C4-2B (cell line): ENCODE data around the gene CASZ1.

Experiments used
- H3K27ac ChIP-seq: fragments of 450-650 bp; 2 replicates; pipeline ENCODE4 v1.5.1; 2017
- ZFX ChIP-seq: fragments of 450-650 bp; IDR thresholded peaks from 2 replicates; pipeline ENCODE4 v1.6.1; 2017
- TF ChIP-seq, protein P1 (sequence below): fragments of 450-650 bp; conservative IDR thresholded peaks from 2 replicates; pipeline ENCODE4 v1.5.1; 2017; ENCODE audit warnings: mild to moderate bottlenecking

Gene CASZ1

DNA sequence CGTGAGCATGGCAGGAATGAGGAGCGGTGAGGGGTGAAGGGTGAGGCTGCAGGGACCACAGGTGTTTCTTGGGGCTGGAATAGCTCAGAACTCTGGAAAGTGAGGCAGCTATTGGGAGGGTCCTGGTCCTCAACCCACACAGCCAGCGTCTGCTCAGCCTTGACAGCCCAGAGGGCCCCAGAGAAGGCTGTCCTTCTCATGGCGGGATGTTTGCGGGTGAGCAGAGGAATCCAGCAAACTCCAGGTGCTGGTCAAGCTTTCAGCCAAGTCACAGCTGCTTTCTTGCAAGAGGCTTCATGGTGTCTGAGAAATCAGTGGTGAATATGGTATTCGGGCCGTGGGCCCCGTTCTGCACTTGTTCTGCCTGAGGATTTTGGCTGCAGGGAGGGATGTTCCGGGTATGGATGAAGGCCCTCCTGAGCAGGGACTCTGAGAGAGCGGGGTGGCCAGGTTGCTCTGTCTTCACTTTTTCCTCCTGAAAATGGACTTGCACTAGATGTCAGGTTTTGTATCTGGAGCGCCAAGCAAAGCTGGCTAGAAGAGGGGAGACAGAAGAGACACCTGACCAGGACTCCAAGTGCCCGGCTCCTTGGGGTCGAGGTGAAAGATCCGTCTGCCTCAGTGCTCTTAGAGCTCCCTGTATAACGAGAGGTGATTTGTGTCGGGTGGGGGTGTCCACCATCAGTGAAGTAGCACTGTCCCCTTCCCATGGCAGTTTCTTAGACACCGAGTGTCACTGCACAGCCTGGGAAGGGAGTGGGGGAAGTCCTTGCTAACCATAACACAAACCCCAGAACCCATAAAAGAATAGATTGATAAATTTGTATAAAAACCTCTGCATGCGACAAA is 181.8 kb downstream of the CASZ1 start:
- H3K27ac ChIP-seq: no peak overlapping the region
- no peak for TF ChIP-seq ZFX
- TF ChIP-seq, protein P1, sequence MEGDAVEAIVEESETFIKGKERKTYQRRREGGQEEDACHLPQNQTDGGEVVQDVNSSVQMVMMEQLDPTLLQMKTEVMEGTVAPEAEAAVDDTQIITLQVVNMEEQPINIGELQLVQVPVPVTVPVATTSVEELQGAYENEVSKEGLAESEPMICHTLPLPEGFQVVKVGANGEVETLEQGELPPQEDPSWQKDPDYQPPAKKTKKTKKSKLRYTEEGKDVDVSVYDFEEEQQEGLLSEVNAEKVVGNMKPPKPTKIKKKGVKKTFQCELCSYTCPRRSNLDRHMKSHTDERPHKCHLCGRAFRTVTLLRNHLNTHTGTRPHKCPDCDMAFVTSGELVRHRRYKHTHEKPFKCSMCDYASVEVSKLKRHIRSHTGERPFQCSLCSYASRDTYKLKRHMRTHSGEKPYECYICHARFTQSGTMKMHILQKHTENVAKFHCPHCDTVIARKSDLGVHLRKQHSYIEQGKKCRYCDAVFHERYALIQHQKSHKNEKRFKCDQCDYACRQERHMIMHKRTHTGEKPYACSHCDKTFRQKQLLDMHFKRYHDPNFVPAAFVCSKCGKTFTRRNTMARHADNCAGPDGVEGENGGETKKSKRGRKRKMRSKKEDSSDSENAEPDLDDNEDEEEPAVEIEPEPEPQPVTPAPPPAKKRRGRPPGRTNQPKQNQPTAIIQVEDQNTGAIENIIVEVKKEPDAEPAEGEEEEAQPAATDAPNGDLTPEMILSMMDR: no peak

DNA sequence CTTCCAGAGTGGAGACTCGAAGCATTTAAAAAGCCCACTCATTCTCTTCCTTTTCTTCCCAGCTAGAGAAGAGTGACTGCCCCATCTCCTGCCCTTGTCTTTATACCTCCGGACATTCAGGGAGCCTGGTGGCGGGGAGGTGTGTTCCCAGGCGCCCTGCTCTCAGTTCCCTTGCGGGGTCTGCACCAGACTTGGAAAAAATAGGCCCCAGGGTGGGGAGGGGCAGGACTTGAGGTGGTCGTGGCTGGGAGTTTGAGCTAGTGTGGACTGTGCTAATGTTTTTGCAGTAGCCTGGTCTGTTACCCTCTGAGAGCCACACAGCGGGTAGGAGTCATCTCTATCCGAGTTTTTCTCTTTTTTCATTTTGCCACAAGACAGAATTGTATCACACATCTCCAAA is 182.6 kb downstream of the CASZ1 start:
- no peak for TF ChIP-seq ZFX
- TF ChIP-seq, protein P1: no peak

DNA sequence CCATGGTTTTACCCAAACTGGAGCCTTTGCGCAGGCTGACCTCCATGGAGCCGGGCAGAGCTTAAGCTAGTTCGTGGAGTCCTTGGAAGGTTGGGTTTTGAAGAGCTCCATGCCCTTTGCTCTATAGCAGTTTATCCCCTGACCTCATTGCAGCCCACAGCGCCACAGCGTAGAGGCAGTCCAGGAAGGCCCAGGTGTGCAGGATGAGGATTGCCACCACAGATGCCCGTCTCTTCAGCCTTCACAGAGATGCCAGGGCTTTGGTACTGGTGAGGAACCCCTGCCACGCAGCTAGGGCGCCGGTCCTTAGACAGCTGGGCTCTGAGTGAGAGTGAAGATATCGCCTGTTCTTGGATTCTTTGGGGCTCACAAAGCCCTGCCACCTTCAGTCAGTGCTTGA is 183.1 kb downstream of the CASZ1 start:
- no peak for TF ChIP-seq ZFX
- H3K27ac ChIP-seq: no peak overlapping the region

More for the DNA sequence above, 182.6 kb downstream of the CASZ1 start:
- H3K27ac ChIP-seq: no peak overlapping the region

DNA sequence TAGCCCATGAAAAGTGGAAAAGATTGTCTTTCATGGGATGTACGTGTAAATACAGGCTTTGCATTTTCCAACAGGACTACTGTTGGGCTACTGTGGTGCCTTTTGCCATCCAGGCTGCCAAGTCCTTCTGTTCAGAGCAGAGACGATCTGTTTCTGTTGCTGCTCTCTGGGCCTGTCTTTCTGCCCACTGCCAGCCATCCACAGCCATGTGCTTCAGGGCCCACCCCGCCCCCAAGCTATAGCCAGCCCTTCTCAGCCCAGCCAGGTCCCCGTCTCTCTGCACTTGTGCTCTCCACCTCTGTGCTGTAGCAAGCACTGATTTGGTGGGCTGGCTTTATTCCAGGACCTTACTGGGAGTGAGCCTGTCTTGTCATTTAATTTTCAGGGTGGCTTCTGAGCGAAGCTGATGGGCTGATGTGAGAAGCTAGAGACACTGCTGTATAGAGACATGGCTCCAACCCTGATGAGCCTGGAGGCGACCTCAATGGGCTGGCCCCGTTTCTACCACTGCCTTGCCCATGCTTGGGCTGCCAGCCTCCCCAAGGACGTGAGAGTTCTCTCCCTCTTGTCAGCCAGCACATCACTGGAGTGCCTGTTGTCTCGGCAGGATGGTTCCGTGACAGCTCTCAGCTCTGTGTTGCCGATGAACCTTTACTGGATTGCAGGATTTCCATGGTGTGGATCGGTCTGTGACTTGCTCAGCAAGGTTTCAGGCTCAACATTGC is 183.8 kb downstream of the CASZ1 start:
- no peak overlapping the region for H3K27ac ChIP-seq
- no peak for TF ChIP-seq ZFX
- TF ChIP-seq, protein P1: no peak

DNA sequence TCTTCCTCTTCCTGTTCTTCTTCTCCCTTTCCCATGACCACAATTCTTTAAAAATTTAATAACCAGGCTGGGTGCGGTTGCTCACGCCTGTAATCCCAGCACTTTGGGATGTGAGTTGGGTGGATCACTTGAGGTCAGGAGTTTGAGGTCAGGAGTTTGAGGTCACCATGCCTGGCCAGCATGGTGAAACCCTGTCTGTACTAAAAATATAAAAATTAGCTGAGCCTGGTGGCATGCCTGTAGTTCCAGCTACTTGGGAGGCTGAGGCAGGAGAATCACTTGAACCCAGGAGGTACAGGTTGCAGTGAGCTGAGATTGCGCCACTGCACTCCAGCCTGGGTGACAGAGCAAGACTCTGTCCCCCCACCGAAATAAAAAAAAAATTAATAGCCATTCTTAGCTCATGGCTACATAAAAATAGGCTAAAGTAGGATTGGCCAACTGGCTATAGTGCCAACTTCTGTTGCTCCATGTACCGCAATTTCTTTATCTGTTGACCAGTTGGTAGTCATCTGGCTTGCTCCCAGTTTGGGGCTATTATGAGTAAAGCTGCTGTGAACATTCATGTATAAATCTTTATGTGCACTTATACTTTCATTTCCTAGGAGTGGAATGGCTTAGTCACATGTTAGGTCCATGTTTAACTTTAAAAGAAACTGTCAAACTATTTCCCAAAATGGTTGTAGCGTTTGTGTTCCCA is 185.4 kb downstream of the CASZ1 start:
- TF ChIP-seq, protein P1: no peak
- no peak for TF ChIP-seq ZFX

DNA sequence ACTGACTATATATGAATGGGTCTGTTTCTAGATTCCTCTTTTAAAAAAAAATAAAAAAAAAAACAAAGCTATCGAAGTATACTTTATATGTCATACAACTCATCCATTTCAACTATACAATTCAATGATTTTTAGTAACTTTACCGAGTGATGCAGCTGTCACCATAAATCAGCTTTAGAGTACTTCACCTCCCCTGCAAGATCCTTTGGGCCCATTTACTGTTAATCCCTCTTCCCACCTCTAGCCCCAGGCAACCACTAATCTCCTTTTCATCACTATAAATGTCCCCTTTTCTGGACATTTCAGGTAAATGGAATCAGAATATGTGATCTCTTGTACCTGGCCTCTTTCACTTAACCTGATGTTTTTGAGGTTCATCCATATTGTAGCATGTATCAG is 187.8 kb downstream of the CASZ1 start:
- TF ChIP-seq ZFX: no peak
- TF ChIP-seq, protein P1: no peak
- no peak overlapping the region for H3K27ac ChIP-seq

More for the DNA sequence above, 185.4 kb downstream of the CASZ1 start:
- H3K27ac ChIP-seq: no peak overlapping the region

DNA sequence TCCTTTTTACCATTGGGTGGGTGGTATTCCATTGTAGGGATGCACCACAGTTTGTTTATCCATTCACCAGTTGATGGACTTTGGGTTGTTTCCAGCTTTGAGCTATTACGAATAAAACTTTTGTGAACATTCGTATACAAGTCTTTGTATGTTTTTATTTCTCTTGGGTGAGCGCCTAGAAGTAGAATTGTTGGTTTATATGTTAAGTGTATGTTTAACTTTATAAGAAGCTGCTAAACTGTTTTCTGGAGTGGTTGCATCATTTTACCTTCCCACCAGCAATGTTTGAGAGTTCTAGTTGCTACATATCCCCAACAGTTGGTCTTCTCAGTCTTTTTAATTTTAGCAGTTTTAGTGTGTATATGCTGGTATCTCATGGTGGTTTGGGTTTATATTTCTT is 189.2 kb downstream of the CASZ1 start:
- H3K27ac ChIP-seq: no peak overlapping the region
- no peak for TF ChIP-seq ZFX
- TF ChIP-seq, protein P1: no peak
